SU-DHL-6 (cell line): ENCODE data around the gene TRPM1.

Source experiments
- H2AFZ ChIP-seq: fragments of 200-600 bp; sonication (generic); 2 replicates; pipeline ENCODE4 v1.6.1; 2014; ENCODE audit warnings: low read depth, mild to moderate bottlenecking, moderate library complexity, mixed read lengths, antibody characterized with exemption, low read length; ENCODE audit not compliant: severe bottlenecking
- H3F3A ChIP-seq: fragments of 200-600 bp; shearing (Covaris generic); 2 replicates; pipeline ENCODE4 v1.6.0; 2016; ENCODE audit warnings: antibody characterized with exemption, mild to moderate bottlenecking; ENCODE audit not compliant: insufficient read depth
- H3K27ac ChIP-seq: fragments of 200-600 bp; sonication (generic); 2 replicates; pipeline ENCODE4 v1.5.1; 2016; ENCODE audit warnings: low read depth, mild to moderate bottlenecking, low read length, moderate library complexity, mixed read lengths
- H3K27me3 ChIP-seq: fragments of 200-600 bp; sonication (generic), shearing (Covaris generic); 2 replicates; pipeline ENCODE4 v1.6.0; 2014; ENCODE audit warnings: mild to moderate bottlenecking, low read length
- H3K36me3 ChIP-seq: fragments of 200-600 bp; sonication (generic); 2 replicates; pipeline ENCODE4 v1.6.1; 2014; ENCODE audit warnings: mild to moderate bottlenecking, low read length, mixed read lengths
- H3K4me2 ChIP-seq: fragments of 300-600, 200-600 bp; shearing (Covaris generic), sonication (generic); 2 replicates; pipeline ENCODE4 v1.6.0; 2014; ENCODE audit warnings: low read length, low read depth, mild to moderate bottlenecking; ENCODE audit not compliant: poor library complexity, severe bottlenecking
- H3K4me3 ChIP-seq: fragments of 200-600 bp; sonication (generic); 2 replicates; pipeline ENCODE4 v1.5.1; 2014; ENCODE audit warnings: antibody characterized with exemption, low read length, mild to moderate bottlenecking, mixed read lengths; ENCODE audit not compliant: insufficient read depth, poor library complexity, severe bottlenecking
- H3K79me2 ChIP-seq: fragments of 200-600 bp; sonication (generic); 2 replicates; pipeline ENCODE4 v1.6.1; 2014; ENCODE audit warnings: mild to moderate bottlenecking, low read length, moderate library complexity; ENCODE audit not compliant: insufficient read depth
- H3K9ac ChIP-seq: fragments of 200-600 bp; sonication (generic); 2 replicates; pipeline ENCODE4 v1.7.0; 2014; ENCODE audit warnings: mild to moderate bottlenecking, low read length
- H3K9me2 ChIP-seq: fragments of 200-600 bp; sonication (generic); replicated peaks from 2 replicates; pipeline ENCODE4 v1.6.1; 2014; ENCODE audit warnings: low read length; ENCODE audit not compliant: insufficient read depth
- H3K9me3 ChIP-seq: fragments of 200-600 bp; sonication (generic); 2 replicates; pipeline ENCODE4 v1.6.1; 2014; ENCODE audit warnings: low read length, mixed read lengths; ENCODE audit not compliant: insufficient read depth
- H4K20me1 ChIP-seq: fragments of 200-600 bp; sonication (generic); 2 replicates; pipeline ENCODE4 v1.6.1; 2014; ENCODE audit warnings: low read depth, mild to moderate bottlenecking, antibody characterized with exemption, low read length, moderate library complexity, mixed read lengths
- CTCF ChIP-seq: fragments of 200-600 bp; sonication (generic); IDR thresholded peaks from one replicate; pipeline ENCODE4 v1.5.1; 2017; ENCODE audit warnings: antibody characterized with exemption, mild to moderate bottlenecking, low read length, moderate library complexity; ENCODE audit not compliant: insufficient read depth, poor library complexity, severe bottlenecking
- EZH2phosphoT487 ChIP-seq: fragments of 200-600 bp; sonication (generic), shearing (Covaris generic); conservative IDR thresholded peaks from 2 replicates; pipeline ENCODE4 v1.6.1; 2018; ENCODE audit warnings: mild to moderate bottlenecking, antibody characterized with exemption, low read length, moderate library complexity, mixed read lengths

The TRPM1 gene

GRCh38 chr15:31080591-31081014 is 20.9 kb downstream of the TRPM1 start:
- H3K4me3 ChIP-seq = no peak overlapping the region
- no peak overlapping the region for H2AFZ ChIP-seq

DNA sequence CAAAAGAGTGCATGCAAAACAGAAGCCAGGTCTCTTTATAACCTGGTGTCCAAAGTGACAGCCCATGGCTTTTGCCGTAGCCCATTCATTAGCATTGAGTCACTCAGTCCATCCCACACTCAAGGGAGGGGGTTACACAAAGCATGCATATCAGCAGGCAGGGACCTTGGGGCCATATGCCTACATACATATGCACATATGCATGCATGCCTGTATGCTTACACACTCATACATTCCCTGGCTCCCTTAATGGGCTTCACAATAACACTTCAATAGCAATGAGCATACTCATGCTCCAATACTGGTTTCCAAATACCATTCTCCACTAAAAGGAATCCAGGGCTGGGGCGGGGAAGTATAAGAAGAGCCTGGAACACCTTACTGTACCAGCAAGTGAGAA is 22.0 kb downstream of the TRPM1 start:
- Histone ChIP-seq H3K79me2 (no peaks in the 10 kb centered on the region), H3K4me2 (no peak overlapping the region), H3K27me3 (no peaks in the 10 kb centered on the region)

More at GRCh38 chr15:31080591-31081014, 20.9 kb downstream of the TRPM1 start:
- Histone ChIP-seq H3K9ac (no peak overlapping the region), H3K9me3 (no peaks in the 10 kb centered on the region), H3K27me3 (no peaks in the 10 kb centered on the region), H3K9me2 (no peaks in the 10 kb centered on the region), H4K20me1 (no peaks in the 10 kb centered on the region), H3K79me2 (no peaks in the 10 kb centered on the region), H3K27ac (no peak overlapping the region), H3K36me3 (no peaks in the 10 kb centered on the region), H3K4me2 (no peak overlapping the region), H3F3A (no peaks in the 10 kb centered on the region)
- no peak for TF ChIP-seq EZH2phosphoT487
- TF ChIP-seq CTCF = no peak

DNA sequence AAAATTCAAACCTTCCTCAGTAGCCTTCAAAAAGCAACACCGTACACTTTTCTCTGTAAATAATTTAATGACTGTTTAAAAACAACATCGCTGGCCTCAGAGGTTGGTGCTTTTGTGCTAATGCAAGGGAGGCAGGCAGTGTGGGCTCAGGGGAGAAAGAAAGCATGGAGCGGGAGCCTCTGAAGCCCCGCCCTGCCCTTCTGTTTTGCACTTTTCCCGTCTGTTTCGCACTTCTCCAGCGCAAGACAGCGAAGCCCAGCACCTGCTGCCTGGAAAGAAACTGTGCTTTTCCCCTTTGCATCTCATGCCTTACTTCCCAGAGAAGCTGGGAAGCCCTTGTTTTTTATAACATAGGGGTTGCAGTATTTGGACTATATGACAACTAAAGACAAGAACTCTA is 23.1 kb downstream of the TRPM1 start:
- Histone ChIP-seq H3K27ac (no peak overlapping the region), H3K4me2 (no peak overlapping the region), H3K9me2 (no peaks in the 10 kb centered on the region), H3K36me3 (no peaks in the 10 kb centered on the region), H2AFZ (no peak overlapping the region), H3K27me3 (no peaks in the 10 kb centered on the region), H3K9ac (no peak overlapping the region), H3K9me3 (no peaks in the 10 kb centered on the region), H3K79me2 (no peaks in the 10 kb centered on the region), H3K4me3 (no peak overlapping the region), H3F3A (no peaks in the 10 kb centered on the region), H4K20me1 (no peaks in the 10 kb centered on the region)
- no peak for TF ChIP-seq EZH2phosphoT487
- TF ChIP-seq CTCF = no peak

More for the DNA sequence above, 22.0 kb downstream of the TRPM1 start:
- Histone ChIP-seq H3F3A (no peaks in the 10 kb centered on the region), H3K9me2 (no peaks in the 10 kb centered on the region), H3K27ac (no peak overlapping the region), H4K20me1 (no peaks in the 10 kb centered on the region), H3K36me3 (no peaks in the 10 kb centered on the region), H3K9me3 (no peaks in the 10 kb centered on the region), H2AFZ (no peak overlapping the region), H3K4me3 (no peak overlapping the region), H3K9ac (no peak overlapping the region)
- no peak for TF ChIP-seq EZH2phosphoT487

GRCh38 chr15:31077941-31078340 is 23.6 kb downstream of the TRPM1 start:
- Histone ChIP-seq H2AFZ (no peak overlapping the region), H4K20me1 (no peaks in the 10 kb centered on the region), H3K27ac (no peak overlapping the region), H3K4me3 (no peak overlapping the region), H3K9ac (no peak overlapping the region), H3K9me2 (no peaks in the 10 kb centered on the region), H3K79me2 (no peaks in the 10 kb centered on the region), H3K27me3 (no peaks in the 10 kb centered on the region), H3K9me3 (no peaks in the 10 kb centered on the region), H3K4me2 (no peak overlapping the region), H3K36me3 (no peaks in the 10 kb centered on the region), H3F3A (no peaks in the 10 kb centered on the region)
- TF ChIP-seq CTCF = no peak
- TF ChIP-seq EZH2phosphoT487 = no peak
